GM12801 (cell line): ENCODE data around the gene FTL.

Experiments used
- TF ChIP-seq, protein P1 (sequence below): IDR thresholded peaks from one replicate; pipeline ENCODE4 v1.5.1; 2011; ENCODE audit warnings: control low read depth; ENCODE audit not compliant: insufficient read length; ENCODE audit errors: extremely low read depth

The FTL gene

DNA sequence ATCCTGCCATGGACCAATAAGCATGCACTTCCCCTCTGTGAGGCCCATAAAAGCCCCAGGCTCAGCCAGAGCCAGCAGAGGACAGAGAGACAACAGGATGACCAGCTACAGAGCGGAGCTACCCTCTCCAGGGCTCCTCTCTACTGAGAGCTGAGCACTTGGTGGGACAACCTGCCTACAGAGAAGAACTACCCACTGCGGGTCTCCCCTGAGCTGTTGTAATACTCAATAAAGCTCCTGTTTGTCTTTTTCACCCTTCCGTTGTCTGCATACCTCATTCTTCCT is 17.9 kb upstream of the FTL start:
- TF ChIP-seq, protein P1, sequence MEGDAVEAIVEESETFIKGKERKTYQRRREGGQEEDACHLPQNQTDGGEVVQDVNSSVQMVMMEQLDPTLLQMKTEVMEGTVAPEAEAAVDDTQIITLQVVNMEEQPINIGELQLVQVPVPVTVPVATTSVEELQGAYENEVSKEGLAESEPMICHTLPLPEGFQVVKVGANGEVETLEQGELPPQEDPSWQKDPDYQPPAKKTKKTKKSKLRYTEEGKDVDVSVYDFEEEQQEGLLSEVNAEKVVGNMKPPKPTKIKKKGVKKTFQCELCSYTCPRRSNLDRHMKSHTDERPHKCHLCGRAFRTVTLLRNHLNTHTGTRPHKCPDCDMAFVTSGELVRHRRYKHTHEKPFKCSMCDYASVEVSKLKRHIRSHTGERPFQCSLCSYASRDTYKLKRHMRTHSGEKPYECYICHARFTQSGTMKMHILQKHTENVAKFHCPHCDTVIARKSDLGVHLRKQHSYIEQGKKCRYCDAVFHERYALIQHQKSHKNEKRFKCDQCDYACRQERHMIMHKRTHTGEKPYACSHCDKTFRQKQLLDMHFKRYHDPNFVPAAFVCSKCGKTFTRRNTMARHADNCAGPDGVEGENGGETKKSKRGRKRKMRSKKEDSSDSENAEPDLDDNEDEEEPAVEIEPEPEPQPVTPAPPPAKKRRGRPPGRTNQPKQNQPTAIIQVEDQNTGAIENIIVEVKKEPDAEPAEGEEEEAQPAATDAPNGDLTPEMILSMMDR, result no peak

DNA sequence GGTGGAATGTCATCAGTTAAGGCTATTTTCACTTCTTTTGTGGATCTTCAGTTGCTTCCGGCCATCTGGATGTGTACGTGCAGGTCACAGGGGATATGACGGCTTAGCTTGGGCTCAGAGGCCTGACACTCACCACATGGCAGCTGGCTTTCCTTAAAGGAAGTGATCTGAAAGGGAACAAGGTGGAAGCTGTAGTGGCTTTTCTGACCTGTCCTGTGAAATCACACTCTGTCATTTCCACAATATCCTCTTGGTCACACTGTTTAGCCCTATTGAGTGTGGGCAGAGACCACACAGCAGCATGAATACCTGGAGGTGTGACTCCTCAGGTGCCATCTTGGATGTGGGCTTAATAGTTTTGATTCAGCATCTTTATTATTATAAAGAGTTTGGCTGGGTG is 14.9 kb upstream of the FTL start:
- TF ChIP-seq, protein P1, result no peak

DNA sequence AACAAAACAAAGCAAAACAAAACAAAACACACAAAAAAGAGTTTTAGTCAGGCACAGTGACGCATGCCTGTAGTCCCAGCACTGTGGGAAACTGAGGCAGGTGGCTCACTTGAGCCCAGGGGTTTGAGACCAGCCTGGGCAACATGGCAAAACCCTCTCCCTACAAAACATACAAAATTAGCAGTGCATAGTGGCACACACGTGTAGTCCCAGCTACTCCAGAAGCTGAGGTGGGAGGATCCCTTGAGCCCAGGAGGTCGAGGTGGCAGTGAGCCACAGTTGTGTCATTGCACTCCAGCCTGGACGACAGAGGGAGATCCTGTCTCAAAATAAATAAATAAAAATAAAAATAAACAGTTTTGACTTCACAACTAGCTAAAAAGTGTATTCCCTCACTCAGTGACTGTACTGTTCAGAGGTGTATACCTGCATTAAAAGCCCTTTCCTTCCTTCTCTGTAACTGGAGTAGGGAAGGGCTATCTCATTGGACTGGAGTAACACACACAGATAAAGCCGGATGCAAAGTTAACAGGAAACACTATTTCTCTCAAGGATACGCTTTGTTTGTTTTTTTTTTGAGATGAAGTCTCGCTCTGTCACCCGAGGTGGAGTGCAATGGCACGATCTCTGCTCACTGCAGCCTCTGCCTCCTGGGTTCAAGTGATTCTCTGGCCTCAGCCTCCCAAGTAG is 14.1 kb upstream of the FTL start:
- TF ChIP-seq, protein P1, result no peak

DNA sequence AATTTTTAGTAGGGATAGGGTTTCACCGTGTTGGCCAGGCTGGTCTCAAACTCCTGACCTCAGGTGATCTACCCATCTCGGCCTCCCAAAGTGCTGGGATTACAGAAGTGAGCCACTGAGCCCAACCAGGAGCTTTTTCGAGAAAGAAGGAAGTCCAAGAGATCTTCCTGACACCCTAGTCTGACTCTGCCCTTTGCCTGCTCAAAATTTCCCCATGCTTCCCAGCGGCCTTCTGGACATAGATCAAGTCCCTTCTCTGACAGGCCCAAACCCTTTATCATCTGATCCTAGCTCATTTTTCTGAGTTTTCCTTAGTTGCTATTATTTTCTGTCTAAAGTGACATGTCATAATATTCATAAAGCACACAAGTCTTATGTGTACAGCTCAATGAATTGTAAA is 12.0 kb upstream of the FTL start:
- TF ChIP-seq, protein P1, result no peak

DNA sequence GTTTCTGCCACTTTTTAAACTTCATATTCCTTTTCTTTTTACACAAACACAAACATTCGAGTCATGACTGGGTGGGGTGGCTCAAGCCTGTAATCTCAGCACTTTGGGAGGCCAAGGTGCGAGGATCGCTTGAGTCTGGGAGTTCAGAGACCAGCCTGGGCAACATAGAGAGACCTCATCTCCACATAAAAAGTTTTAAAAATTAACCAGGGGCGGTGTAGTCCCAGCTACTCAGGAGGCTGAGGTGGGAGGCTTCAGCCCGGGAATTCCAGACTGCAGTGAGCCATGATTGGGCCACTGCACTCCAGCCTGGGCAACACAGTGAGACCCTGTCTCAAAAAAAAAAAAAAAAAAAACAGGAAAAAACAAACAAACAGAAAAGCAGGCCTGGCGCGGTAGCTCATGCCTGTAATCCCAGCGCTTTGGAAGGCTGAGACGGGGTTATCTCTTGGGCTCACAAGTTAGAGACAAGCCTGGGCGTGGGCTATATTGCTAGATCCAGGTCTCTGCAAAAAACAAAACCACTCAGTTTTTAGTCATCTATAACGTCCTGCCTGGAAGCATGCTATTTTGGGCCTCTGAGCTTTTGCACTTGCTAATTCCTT is 11.0 kb upstream of the FTL start:
- TF ChIP-seq, protein P1, result no peak

DNA sequence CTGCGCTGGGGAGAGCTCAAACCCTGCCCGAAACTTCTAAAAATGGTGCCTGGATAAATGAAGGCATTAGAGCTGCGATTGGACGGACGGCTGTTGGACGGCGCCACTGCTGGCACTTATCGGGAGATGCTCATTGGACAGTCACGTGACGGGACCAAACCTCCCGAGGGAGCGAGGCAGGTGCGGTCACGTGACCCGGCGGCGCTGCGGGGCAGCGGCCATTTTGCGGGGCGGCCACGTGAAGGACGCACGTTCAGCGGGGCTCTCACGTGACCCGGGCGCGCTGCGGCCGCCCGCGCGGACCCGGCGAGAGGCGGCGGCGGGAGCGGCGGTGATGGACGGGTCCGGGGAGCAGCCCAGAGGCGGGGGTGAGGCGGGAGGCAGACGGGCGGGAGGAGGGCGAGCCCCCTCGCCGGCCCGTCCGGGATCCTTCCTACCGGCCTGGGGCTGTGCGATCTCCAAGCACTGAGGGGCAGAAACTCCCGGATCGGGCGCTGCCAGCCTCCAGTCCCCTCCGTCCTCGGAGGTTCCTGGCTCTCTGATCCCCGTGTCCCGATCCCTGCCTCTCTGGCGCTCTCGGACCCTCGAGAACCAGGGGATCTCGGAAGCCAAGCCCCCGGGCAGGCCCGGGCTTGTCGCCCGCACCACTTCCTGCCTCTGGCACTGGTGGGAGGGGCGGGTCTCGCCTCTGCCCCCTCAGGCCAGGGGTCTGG is 10.4 kb upstream of the FTL start, which contains the start of gene BAX:
Gene BAX (plus strand): TSS at position 281 of the 713 bp plus-strand sequence. CDS start 54 bp downstream, at position 335.
- TF ChIP-seq, protein P1, result no peak

DNA sequence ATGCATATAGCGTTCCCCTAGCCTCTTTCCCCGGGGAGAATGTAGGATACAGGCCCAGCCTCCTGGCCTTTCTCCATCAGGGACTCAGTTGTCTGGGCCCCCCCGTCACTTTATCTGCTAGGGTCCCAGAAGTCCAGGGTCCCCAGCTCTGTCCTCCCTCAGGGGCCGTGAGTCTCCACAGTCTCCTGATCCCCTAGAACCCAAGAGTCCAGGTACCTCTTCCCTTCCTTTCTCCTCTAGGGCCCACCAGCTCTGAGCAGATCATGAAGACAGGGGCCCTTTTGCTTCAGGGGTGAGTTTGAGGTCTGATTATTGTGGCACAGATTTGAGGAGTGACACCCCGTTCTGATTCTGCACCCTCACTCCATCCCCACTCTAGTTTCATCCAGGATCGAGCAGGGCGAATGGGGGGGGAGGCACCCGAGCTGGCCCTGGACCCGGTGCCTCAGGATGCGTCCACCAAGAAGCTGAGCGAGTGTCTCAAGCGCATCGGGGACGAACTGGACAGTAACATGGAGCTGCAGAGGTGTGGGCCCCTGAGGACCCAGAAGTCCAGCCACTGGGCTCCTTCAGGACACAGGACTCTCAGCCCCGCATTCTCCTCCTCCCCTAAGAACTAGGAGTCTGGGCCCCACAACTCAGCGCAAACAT is 9.7 kb upstream of the FTL start:
- TF ChIP-seq, protein P1, result no peak
